Activated CD4-positive, CD25-positive, alpha-beta regulatory T cell treated with anti-CD3 and anti-CD28 coated beads, Interleukin-2, amount 50 U/mL, for 16 hours (primary cell): ENCODE measurements around the gene CENATAC.
A peak's percentile ranks its signal among the peaks of the same experiment; 100 is the strongest.
"Not testable (repeated sequence)": the region's sequence is repeated elsewhere in the genome, so short reads cannot be mapped to it uniquely, and the experiment has no call there.

Source experiments
- DNase-seq: peaks from one replicate; pipeline ENCODE4 v3.0.0-alpha.2; 2020; ENCODE audit warnings: low read depth, low spot score

Gene CENATAC

DNA sequence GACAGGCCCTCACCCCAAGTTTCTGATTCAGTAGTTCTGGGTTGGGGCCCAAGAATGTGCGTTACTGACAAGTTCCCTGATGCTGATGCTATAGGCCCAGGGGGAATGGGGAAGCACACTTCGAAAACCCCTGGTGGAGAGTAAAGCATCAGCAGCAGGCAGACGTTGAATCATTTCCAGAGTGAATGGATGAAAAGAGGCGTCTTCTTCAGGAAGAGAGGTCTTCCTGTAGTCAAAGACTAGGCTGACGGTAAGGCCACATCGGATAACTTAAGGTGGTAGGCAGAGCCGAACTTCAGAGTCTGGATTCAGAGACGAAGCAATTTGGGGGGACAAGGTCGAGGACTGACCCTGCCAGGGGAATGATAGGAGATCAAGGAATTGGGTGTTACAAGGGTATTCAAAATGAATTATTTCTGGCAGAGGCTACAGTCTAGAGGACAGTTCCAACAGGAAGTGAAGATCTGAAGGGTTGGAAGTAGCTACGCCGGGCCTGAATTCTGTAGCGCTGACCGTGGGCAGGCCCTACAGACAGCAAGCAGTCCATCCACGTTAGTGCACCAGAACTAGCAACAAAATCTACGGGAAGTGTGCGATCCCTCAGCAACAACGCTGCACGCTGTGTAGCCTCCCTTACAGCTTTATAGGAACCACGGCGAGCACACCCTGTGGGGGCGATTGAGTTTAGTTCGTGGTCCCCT lies 862 bp upstream of the CENATAC start:
- DNase-seq, result no peak

- DNase-seq, result no peak
Measured at GRCh38 chr11:118998388-118998717, 415 bp downstream of the CENATAC start.

GRCh38 chr11:118998822-118999221 lies 884 bp downstream of the CENATAC start:
- no peak for DNase-seq

DNA sequence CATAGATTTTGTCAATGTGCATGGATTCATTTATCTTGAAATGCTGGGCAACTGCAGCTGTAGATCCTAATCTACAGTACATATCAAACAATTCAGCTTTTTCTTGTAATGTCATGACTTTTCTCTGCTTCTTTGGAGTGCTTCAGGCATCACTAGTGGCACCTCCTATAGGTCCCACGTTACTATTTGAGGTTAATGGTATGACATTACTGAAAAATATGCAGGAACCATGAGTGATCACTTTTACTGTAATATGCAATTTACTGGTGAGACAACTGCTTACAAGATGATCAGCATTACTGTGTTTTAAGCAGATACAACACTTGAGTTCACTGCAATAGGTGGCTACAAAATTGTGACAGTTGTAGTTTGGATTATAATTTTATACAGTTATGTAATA lies 3.0 kb downstream of the CENATAC start:
- DNase-seq, result no peak

DNA sequence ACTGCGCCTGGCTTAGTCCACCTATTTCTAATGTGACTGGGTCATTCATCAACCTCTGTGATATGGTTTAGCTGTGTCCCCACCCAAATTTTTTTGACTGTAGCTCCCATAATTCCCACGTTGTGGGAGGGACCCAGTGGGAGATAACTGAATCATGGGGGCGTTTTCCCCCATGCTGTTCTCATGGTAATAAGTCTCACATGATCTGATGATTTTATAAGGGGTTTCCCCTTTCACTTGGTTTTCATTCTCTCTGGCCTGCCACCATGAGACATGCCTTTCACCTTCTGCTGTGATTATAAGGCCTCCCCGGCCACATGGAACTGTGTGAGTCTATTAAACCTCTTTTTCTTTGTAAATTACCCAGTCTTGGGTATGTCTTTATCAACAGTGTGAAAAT lies 8.7 kb downstream of the CENATAC start:
- no peak for DNase-seq

DNA sequence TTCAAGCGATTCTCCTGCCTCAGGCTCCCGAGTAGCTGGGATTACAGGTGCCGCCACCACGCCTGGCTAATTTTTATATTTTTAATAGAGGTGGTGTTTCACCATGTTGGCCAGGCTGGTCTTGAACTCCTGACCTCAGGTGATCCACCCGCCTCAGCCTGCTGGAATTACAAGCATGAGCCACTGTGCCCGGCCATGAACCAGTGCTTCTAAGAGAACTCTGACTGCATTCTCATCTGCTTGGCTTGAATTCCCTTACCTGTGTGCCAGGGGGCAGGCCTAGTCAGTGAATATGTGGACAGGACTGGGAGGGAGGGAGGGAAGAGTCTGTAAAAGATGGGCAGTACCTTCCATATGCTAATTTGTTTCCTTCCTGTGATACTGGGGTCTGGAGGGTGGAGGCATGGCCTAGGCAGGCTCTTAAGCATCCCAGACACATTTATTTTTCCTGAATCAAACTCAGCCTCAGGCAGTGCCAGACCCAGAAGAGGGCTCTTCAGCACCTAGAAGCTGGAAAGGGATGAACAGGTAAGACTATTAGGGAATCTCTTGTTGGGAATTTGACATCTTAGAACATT lies 13.6 kb downstream of the CENATAC start:
- DNase-seq, result no peak

- DNase-seq, result no peak
Measured at GRCh38 chr11:119012629-119013170, 14.8 kb downstream of the CENATAC start.

- no peak for DNase-seq
Measured at GRCh38 chr11:119014209-119014924, 16.4 kb downstream of the CENATAC start.

GRCh38 chr11:119015054-119015611 lies 17.2 kb downstream of the CENATAC start:
- no peak for DNase-seq

- DNase-seq, result no peak
Measured at GRCh38 chr11:119016216-119017009, 18.5 kb downstream of the CENATAC start.

DNA sequence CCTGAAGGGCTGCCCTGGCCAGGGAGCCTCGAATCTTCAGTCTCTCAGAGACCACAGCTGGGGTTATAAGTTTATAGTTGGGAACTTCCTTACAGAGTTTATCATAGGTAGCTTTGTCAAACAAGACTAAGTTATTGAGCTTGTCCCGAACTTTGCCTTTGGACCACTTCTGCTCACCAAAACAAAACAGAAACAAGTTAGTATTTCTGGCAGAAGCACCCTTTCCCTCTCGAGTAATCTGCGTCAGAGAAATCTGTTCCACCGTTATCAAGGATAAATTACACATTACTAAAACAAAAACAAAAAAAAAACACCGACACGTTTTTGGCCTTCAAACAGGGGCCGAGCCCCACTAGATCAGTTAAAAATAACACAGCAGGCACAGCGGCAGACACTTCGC lies 19.4 kb downstream of the CENATAC start:
- not testable (repeated sequence) for DNase-seq

DNA sequence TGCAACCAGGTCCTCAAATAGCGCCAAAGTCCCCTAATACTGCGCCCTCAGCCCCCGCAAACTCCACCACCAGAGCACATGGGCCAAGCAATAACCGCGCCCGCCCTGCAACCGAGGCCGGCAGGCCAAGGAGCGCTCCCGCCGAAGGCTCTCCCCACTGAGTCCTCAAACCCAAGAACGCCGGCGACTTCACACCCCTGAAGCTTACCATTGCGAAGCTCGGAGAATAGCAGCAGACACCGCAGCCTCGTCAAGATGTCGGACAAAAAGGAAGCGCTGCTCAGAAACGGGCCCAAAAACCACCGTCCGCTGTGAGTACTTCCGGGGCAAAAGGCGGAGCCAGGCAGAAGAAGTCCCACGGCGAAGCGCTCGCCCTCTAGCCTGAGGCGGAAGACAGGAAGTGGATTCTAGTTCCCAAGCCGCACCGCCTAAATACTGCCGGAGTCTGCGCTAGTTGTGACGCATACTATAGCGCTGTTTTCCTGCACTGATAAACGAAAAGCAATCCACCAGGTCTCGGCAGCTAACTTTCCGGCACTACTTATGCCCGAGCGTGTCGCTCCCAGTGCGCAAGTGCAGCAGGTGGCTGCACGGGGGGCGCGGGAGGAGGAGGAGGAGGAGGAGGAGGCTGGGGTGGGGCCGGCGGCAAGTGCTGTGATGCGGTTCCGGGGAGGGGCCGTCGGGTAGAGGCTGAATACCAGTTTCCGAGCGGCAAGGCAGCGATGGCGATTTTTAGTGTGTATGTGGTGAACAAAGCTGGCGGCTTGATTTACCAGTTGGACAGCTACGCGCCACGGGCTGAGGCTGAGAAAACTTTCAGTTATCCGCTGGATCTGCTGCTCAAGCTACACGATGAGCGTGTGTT lies 20.4 kb downstream of the CENATAC start, which contains the start of the genes RPS25 and TRAPPC4:
RPS25 (minus strand) TSS at position 270 of the 865 bp plus-strand sequence; CDS start at position 211, 59 bp downstream.
TRAPPC4 (plus strand) TSS at position 693 of the 865 bp plus-strand sequence; CDS start at position 723, 30 bp downstream.
- DNase-seq, result peak; percentile 94

GRCh38 chr11:119019996-119020395 lies 22.1 kb downstream of the CENATAC start:
- DNase-seq, result no peak

GRCh38 chr11:119021631-119022030 lies 23.7 kb downstream of the CENATAC start:
- DNase-seq, result no peak

DNA sequence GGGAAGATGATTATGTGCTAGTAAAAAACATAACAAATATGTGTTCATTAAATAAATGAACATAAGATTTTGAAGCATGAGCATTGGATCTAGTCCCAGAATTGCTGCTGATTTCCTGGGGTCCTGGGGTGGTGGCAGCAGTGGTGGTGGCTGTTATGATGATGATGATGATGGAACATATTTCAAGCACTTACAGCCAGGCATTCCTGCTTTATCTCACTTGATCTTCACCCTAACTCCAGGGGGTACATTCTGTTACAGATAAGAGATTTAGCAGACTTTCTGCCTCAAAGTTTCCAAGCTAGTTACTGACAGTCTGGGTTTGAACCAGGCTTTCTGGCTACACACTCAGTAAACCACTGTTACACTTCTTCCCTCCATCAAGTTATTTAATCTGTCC lies 25.8 kb downstream of the CENATAC start:
- no peak for DNase-seq

GRCh38 chr11:119024430-119025098 lies 26.6 kb downstream of the CENATAC start:
- no peak for DNase-seq

DNA sequence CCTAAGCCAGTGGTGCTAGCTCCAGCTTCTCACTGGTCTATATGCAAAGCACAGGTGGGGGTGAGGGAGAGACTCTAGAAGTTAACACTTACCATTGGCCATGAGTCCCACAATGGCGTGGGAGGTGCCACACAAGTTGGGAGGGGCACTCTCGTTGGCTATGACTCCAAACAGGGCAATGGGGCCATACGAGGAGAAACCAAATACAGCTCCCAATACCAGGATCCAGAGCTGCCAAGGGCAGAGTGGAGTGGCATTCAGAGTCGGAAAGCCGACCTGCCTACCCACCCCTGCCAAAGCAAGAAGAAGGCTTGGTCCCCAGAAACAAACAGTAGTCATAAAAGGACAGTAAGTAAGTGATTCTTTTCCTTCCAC lies 27.1 kb downstream of the CENATAC start:
- DNase-seq, result no peak

DNA sequence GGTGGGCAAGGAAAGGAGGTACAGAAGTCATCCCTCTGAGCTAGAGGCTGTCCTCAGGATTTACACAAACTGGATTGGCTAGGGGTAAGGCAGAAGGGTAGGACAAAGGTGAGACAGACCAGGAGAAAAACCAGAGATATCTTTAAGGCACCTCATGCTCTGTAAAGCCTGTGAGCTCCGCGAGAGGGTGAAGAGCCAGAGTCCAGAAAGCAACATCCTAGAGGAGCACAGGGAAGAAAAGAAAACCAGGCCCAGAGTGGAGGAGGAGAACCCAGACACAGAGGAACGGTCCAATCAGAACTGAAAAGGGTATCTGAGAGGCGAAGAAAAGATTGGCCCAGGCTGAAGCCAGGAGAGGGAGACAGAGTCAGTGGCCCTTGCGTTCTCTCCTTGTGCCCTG lies 27.6 kb downstream of the CENATAC start:
- no peak for DNase-seq

DNA sequence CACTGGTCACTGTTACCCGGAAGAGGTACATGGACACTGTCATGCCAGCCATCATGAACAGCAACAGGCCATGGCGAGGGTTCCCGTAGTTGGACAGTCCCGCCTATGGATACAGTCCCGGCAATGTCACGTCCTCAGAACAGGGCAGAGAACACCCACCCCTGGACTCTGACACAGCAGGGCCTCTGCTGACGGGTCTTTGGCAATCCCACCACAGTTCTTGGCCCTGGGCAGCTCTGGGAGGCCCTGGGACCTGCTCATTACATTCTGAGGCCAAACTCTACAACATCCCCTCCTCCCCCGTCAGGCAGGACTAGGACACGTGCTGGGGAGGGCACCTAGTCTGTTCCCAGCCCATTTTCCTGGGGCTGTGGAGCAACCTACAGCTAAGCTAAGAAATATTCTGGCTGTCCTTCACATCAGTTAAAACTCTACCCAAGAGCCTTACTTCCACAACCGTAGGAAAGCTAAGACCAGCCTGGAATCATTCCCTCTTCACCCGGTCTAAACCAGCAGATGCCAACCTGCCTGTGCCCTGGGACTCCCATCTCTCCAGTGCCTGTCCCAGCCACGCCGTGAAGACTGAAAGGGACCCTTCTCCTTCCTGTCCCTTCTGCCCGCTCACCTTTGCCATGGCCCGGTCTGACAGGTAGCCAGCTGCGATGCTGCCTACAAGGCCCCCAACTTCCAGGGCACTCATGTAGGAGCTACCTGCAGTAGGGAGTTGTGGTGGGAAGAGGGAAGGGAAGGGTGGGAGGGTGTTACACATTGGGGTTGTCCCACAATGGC lies 28.2 kb downstream of the CENATAC start:
- no peak for DNase-seq
